ENCODE data around the gene RASD1. TPM values are rescaled to one million over a fixed set of nuclear protein-coding genes. Genes with fewer than 3 reads are reported as not detected.
"Not testable (repeated sequence)": the region's sequence is repeated elsewhere in the genome, so short reads cannot be mapped to it uniquely, and the experiment has no call there.

Gene RASD1
- total RNA-seq, 1 experiment from 2014 or later = 11.0 TPM

DNA sequence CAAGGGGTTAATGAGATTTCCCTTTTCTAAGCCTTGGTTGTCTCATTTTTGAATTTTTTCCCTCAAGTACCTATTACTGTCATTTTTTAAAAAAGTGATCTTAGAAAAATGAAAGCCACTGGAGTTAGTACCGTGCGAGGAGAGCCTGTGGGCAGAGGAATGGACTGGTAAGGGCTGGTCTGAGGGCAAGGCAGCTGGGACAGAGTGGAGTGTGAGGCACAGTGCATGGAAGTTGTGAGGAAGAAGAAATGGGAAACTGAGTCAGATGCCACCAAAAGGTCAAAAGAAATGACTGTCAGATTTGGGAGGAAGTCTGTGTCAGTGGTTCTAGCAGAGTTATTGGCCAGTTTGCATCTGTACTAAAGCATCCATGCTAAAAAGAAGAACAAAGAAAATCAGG is 8.2 kb downstream of the RASD1 start:
- Mint-ChIP-seq H3K4me3 (ENCODE audit: unreplicated experiment) (no peak overlapping the region), H3K4me1 (ENCODE audit: low read depth, unreplicated experiment) (peaks cover 6% of the 10 kb centered on the region), H3K9me3 (ENCODE audit: unreplicated experiment) (no peaks in the 10 kb centered on the region), H3K27ac (ENCODE audit: unreplicated experiment) (no peak overlapping the region), H3K36me3 (ENCODE audit: insufficient read depth, unreplicated experiment) (peaks cover 54% of the 10 kb centered on the region), H3K27me3 (ENCODE audit: insufficient read depth, unreplicated experiment) (no peaks in the 10 kb centered on the region)
- Histone ChIP-seq H3K36me3 (ENCODE audit: control insufficient read depth, insufficient read depth, low read length) (peaks cover 5% of the 10 kb centered on the region), H3K4me1 (no peaks in the 10 kb centered on the region), H3K9me3 (no peaks in the 10 kb centered on the region), H3K27me3 (replicated peaks; ENCODE audit: control insufficient read depth, insufficient read depth, low read length) (no peaks in the 10 kb centered on the region), H3K4me3 (ENCODE audit: low read depth, low read length) (no peak overlapping the region)
- intact Hi-C loops (cut with micrococcal nuclease; ENCODE audit: unreplicated experiment) = no loop called here
- TF ChIP-seq, protein P1, sequence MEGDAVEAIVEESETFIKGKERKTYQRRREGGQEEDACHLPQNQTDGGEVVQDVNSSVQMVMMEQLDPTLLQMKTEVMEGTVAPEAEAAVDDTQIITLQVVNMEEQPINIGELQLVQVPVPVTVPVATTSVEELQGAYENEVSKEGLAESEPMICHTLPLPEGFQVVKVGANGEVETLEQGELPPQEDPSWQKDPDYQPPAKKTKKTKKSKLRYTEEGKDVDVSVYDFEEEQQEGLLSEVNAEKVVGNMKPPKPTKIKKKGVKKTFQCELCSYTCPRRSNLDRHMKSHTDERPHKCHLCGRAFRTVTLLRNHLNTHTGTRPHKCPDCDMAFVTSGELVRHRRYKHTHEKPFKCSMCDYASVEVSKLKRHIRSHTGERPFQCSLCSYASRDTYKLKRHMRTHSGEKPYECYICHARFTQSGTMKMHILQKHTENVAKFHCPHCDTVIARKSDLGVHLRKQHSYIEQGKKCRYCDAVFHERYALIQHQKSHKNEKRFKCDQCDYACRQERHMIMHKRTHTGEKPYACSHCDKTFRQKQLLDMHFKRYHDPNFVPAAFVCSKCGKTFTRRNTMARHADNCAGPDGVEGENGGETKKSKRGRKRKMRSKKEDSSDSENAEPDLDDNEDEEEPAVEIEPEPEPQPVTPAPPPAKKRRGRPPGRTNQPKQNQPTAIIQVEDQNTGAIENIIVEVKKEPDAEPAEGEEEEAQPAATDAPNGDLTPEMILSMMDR (IDR thresholded peaks at IDR 0.05; ENCODE audit: insufficient read depth in 1 of 2, low read depth in 1 of 2, low read length in 1 of 2, severe bottlenecking in 1 of 2, unreplicated experiment in 1 of 2) = no peak
- ChIA-PET CTCF (no interaction called here), POLR2A (no interaction called here)
- no peak for DNase-seq
- no TSS peak for BruUV-seq (replicated peaks)

DNA sequence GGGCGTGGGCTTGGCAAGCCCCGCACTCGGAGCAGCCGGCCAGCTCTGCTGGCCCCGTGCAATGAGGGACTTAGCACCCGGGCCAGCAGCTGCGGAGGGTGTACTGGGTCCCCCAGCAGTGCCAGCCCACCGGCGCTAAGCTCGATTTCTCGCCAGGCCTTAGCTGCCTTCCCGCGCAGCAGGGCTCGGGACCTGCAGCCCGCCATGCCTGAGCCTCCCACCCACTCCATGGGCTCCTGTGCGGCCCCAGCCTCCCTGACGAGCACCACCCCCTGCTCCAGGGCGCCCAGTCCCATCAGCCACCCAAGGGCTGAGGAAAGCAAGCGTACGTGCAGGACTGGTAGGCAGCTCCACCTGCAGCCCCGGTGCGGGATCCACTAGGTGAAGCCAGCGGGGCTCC is 9.8 kb downstream of the RASD1 start:
- H3K4me3 ChIP-seq (ENCODE audit: low read depth, low read length); H3K36me3 ChIP-seq (ENCODE audit: control insufficient read depth, insufficient read depth, low read length); H3K27me3 ChIP-seq (replicated peaks; ENCODE audit: control insufficient read depth, insufficient read depth, low read length); POLR2A ChIA-PET; H3K9me3 Mint-ChIP-seq (ENCODE audit: unreplicated experiment); H3K4me3 Mint-ChIP-seq (ENCODE audit: unreplicated experiment); DNase-seq; BruUV-seq (replicated peaks); H3K27me3 Mint-ChIP-seq (ENCODE audit: insufficient read depth, unreplicated experiment); H3K4me1 ChIP-seq; H3K4me1 Mint-ChIP-seq (ENCODE audit: low read depth, unreplicated experiment); H3K27ac Mint-ChIP-seq (ENCODE audit: unreplicated experiment); intact Hi-C loops (cut with micrococcal nuclease; ENCODE audit: unreplicated experiment); H3K9me3 ChIP-seq; CTCF ChIA-PET: not testable (repeated sequence)
- peaks cover 44% of the 10 kb centered on the region for H3K36me3 Mint-ChIP-seq (ENCODE audit: insufficient read depth, unreplicated experiment)

DNA sequence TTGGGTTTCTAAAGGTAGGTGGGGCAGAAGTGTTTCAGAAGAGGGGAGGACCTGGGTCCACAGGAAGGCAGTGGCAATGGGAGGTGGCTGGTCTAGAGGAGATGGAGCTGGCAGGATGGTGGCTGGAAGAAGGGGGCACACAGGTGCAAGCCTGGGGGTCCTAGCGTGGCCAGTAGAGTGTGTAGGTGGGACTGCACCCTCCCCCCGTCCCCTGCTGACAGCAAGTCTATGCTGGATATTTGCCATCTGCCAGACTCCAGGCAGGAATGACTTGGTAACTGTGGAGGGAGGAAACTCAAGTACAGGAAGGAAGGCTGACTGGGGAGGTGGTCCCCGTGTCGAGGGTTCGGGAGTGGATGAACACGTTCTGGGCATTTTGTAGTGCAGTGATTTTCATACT is 10.8 kb downstream of the RASD1 start:
- H3K36me3 ChIP-seq (ENCODE audit: control insufficient read depth, insufficient read depth, low read length) = peaks cover 3% of the 10 kb centered on the region
- H3K4me1 Mint-ChIP-seq (ENCODE audit: low read depth, unreplicated experiment) = no peaks in the 10 kb centered on the region
- CTCF ChIA-PET = no interaction called here
- TF ChIP-seq, protein P1 (IDR thresholded peaks at IDR 0.05; ENCODE audit: insufficient read depth in 1 of 2, low read depth in 1 of 2, low read length in 1 of 2, severe bottlenecking in 1 of 2, unreplicated experiment in 1 of 2) = no peak
- H3K9me3 ChIP-seq = no peaks in the 10 kb centered on the region
- H3K4me3 ChIP-seq (ENCODE audit: low read depth, low read length) = no peak overlapping the region
- H3K4me1 ChIP-seq = no peaks in the 10 kb centered on the region
- H3K27me3 ChIP-seq (replicated peaks; ENCODE audit: control insufficient read depth, insufficient read depth, low read length) = no peaks in the 10 kb centered on the region
- no peaks in the 10 kb centered on the region for H3K27me3 Mint-ChIP-seq (ENCODE audit: insufficient read depth, unreplicated experiment)
- H3K4me3 Mint-ChIP-seq (ENCODE audit: unreplicated experiment) = no peak overlapping the region
- no peak overlapping the region for H3K27ac Mint-ChIP-seq (ENCODE audit: unreplicated experiment)
- BruUV-seq (replicated peaks) = no TSS peak
- intact Hi-C loops (cut with micrococcal nuclease; ENCODE audit: unreplicated experiment) = no loop called here
- peaks cover 44% of the 10 kb centered on the region for H3K36me3 Mint-ChIP-seq (ENCODE audit: insufficient read depth, unreplicated experiment)
- POLR2A ChIA-PET = no interaction called here
- no peaks in the 10 kb centered on the region for H3K9me3 Mint-ChIP-seq (ENCODE audit: unreplicated experiment)
- no peak for DNase-seq

DNA sequence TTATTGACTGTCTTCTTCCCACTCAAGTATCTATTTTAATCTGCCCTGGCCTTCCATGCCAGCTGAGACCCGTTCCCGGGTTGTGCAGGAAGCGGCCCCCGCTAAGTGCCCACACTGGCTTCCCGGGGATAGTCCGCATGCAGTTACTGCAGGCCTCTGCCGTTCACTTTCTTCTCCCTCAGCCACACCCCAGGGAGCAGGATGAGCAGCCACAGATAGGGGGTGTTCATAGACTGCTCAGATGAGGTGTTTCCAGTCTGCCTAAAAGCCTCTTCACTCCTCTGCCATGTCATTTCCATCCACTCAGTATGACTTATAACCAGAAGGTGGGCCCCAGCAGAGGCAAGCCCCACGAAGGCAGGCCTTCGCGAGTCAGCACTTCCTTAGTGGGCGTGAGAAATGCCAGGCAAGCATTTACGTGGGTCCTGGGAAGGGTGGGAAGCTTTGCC is 11.7 kb downstream of the RASD1 start:
- Histone ChIP-seq H3K4me1 (no peaks in the 10 kb centered on the region), H3K36me3 (ENCODE audit: control insufficient read depth, insufficient read depth, low read length) (peaks cover 3% of the 10 kb centered on the region), H3K4me3 (ENCODE audit: low read depth, low read length) (no peak overlapping the region), H3K9me3 (no peaks in the 10 kb centered on the region), H3K27me3 (replicated peaks; ENCODE audit: control insufficient read depth, insufficient read depth, low read length) (no peaks in the 10 kb centered on the region)
- Mint-ChIP-seq H3K4me1 (ENCODE audit: low read depth, unreplicated experiment) (no peaks in the 10 kb centered on the region), H3K27me3 (ENCODE audit: insufficient read depth, unreplicated experiment) (no peaks in the 10 kb centered on the region), H3K4me3 (ENCODE audit: unreplicated experiment) (no peak overlapping the region), H3K27ac (ENCODE audit: unreplicated experiment) (no peak overlapping the region), H3K36me3 (ENCODE audit: insufficient read depth, unreplicated experiment) (peaks cover 47% of the 10 kb centered on the region), H3K9me3 (ENCODE audit: unreplicated experiment) (no peaks in the 10 kb centered on the region)
- CTCF ChIA-PET = no interaction called here
- TF ChIP-seq, protein P1 (IDR thresholded peaks at IDR 0.05; ENCODE audit: insufficient read depth in 1 of 2, low read depth in 1 of 2, low read length in 1 of 2, severe bottlenecking in 1 of 2, unreplicated experiment in 1 of 2) = no peak
- no peak for DNase-seq
- intact Hi-C loops (cut with micrococcal nuclease; ENCODE audit: unreplicated experiment) = no loop called here
- POLR2A ChIA-PET = no interaction called here
- BruUV-seq (replicated peaks) = no TSS peak
